HG03103 (cell line): ENCODE data around the gene OR4F15.
"Not testable (repeated sequence)": the region's sequence is repeated elsewhere in the genome, so short reads cannot be mapped to it uniquely, and the experiment has no call there.

Source experiments
- ATAC-seq: cut with Tn5 transposase; IDR thresholded peaks from one replicate; pipeline ENCODE4 v1.9.1; 2021; ENCODE audit warnings: low read depth; ENCODE audit not compliant: unreplicated experiment

The OR4F15 gene

DNA sequence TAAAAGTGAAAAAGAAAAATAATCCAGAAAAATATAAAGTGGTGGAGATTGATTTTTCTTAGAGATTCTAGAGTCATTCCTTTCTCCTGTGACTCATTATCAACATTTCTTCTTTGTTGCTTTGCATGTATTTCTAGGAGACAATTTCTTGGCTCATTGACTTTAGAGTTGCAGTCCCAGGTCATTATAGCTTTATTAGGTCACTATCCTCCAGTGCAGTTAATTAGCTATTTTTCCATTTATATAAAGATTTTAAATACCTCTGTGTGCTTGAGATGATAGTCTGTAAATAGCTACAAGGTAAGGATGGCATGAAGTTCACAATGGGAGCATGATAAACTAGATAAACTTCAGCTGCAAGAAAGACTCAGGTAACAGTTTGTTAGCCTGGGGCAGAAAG is at the start of gene OR4F15:
Gene OR4F15 (plus strand): TSS at position 301 of the 400 bp plus-strand sequence. CDS start 5,985 bp downstream, outside the sequence.
- no peak for ATAC-seq

- not testable (repeated sequence) for ATAC-seq
Measured at GRCh38 chr15:101764669-101765339, 47.2 kb upstream of the OR4F15 start.

DNA sequence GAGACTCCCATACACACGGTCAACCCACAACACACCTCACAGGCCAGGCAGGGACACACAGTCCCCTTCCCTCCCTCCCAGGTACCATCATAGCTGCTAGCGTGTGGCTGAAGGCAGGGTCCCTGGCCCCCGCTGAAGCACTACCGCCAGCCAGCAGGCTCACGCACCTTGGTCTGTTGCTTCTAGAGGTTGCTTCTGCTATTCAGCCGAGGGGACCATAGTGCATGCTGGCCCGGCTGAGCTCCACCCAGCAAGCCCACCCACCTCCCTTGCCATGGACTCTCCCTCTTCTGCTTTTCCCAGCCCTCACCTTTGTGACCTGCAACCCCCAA is 46.7 kb upstream of the OR4F15 start:
- not testable (repeated sequence) for ATAC-seq

GRCh38 chr15:101765772-101766456 is 46.1 kb upstream of the OR4F15 start:
- ATAC-seq: no peak

DNA sequence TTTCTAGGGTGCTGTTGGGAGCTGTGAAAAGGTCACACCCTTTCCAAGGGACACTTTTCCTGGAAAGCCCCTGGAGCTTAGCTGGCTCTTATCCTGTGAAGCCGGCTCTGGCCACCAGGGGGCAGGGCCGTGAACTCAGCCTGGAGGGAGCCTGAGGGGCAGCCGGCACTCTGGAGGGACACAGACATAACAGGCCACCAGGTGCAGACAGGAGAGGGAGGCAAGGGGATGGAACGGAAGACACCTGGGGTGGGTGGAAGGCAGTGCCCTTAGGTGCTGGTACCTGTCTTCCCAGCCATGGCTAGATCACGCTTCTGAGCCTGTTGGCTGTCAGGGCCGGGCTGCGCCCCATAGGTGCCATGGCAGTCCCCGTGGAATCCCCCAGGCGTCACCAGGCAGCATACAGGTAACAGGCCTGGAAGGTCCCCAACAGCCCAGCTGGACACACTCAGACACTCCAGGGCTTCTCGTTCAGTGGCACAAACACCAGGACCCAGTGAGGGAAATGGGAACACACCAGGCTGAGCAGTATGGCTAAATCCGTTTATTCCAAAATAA is 44.8 kb upstream of the OR4F15 start:
- ATAC-seq: not testable (repeated sequence)

DNA sequence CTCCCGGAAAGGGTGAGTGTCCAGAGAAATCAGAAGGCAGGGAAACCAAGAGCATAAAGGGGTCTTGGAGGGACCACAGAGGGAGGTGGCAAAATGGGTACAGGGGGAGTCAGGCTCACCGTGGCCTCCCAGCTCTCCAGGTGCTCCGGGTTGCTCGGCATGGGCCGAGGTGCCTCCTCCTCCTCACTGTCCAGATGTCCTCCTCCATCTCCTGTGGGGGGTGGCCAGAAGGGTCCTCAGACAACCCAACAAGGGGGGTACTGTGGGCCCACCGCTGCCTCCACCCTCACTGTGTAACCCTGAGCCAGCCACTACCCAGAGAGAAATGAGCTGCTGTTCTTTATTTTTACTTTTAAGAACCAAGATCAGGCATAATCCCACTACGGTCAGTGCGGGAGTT is 39.1 kb upstream of the OR4F15 start:
- no peak for ATAC-seq

- ATAC-seq: no peak
Measured at GRCh38 chr15:101773496-101774100, 38.4 kb upstream of the OR4F15 start.

GRCh38 chr15:101775136-101775535 is 36.9 kb upstream of the OR4F15 start:
- ATAC-seq: no peak

- not testable (repeated sequence) for ATAC-seq
Measured at GRCh38 chr15:101778576-101778975, 33.4 kb upstream of the OR4F15 start.

DNA sequence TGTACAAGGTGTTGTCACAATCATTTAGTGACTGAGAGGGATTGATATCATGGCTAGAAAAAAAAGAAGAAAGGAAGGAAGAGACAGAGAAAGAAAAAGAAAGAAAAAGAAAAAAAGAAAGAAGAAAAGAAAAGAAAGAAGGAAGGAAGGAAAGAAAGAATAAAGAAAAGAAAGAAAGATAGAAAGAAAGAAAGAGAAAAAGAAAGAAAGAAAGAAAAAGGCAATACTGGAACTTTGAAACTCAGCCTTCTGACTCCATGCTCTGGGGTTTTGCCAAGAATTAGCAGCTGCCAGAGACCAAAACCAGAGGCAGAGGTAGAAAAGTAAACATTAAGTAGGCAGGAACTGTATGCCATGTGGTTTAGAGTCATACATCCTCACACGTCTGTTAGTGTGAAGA is 31.8 kb upstream of the OR4F15 start:
- not testable (repeated sequence) for ATAC-seq

GRCh38 chr15:101781928-101782327 is 30.1 kb upstream of the OR4F15 start:
- ATAC-seq: no peak

GRCh38 chr15:101784644-101785043 is 27.4 kb upstream of the OR4F15 start:
- no peak for ATAC-seq

DNA sequence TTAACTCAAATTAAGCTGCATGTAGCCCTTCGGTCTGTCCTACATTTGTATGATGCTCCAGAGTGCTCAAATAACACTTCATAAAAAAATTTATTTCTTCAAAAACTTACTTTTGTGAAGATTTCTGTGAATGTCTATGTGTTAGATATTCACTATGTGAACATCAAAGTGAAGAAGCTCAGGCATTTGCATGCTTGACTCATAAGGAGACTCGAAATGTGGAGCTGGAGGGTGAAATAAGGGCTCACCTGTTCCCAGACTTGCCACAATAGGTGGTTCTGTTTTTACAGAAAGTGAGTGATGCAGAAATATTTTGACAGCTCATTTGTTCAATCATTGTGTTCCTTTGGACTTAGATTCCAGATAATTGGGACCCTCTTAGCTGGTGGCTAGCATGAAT is 25.6 kb upstream of the OR4F15 start:
- not testable (repeated sequence) for ATAC-seq

DNA sequence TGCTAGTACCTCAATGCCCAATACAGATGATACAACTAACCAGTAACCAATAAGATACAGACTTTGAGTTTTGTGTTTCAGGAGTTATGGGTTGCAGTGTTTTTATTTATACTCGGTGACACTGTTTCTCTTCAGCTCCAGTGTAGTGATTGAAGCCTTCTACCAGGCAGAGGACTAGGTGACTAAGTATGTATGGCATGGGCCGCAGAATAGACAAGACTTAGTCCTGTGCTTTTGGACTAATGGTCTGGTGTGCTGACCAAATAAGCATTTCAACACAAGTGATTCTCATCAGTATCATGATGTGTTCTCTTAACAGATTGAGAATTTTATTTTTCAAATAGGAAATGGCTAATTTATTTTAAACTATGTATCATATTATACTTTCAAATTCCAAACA is 24.0 kb upstream of the OR4F15 start:
- not testable (repeated sequence) for ATAC-seq

DNA sequence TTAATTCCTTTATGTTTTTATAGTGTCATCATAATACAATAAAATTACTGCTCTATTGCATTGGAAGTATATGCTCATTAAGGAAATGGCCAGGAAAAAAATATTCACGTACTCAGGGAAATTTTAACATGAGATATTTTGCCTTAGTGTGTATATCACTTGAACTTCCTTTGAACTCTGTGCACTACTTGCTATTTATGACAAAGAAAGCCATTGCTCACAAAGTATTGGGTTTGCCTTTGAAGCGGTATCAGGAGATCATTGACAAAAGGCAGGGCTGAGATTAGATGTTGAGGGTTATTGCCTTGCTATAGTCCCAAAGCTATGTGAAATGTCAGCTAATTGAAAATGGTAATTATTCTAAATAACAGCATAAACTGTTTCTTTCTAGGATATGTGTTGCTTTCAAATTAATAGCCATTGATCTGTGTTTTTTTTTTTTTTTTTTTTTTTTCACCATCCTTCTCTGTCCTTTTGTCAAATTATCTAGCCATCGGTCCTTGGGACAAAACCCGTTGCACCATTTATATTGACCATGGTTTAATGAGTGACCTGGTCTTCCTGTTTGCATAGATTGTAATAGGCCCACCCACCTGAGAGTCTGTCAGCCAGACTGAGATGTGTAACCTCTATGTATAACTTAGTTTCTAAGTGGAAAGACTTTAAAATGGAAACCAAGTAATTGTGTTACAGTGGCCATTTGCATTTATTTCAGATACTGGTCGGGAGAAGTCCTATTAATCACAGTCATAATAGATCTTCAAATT is 23.3 kb upstream of the OR4F15 start:
- not testable (repeated sequence) for ATAC-seq

- ATAC-seq: not testable (repeated sequence)
Measured at GRCh38 chr15:101790748-101791147, 21.3 kb upstream of the OR4F15 start.

GRCh38 chr15:101793981-101794380 is 18.0 kb upstream of the OR4F15 start:
- ATAC-seq: not testable (repeated sequence)

DNA sequence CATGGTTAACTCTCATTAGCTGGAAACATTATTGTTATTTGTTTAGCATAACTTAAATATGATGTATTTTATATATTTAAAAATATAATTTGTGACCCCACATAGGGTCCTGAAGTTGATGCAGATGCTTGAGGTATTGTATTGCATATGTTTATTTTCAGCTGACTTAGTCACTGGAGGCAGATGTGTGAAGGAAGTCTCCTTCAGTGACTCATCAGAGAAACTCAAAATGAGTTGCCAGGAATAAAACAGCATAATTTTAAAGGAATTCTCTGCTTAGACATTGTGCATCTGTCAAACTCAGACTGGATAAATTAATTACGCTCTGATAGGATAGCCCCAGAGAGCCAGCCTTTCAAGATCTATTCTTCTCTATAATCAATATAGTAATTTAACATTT is 16.5 kb upstream of the OR4F15 start:
- no peak for ATAC-seq

- ATAC-seq: no peak
Measured at GRCh38 chr15:101799665-101800064, 12.3 kb upstream of the OR4F15 start.

DNA sequence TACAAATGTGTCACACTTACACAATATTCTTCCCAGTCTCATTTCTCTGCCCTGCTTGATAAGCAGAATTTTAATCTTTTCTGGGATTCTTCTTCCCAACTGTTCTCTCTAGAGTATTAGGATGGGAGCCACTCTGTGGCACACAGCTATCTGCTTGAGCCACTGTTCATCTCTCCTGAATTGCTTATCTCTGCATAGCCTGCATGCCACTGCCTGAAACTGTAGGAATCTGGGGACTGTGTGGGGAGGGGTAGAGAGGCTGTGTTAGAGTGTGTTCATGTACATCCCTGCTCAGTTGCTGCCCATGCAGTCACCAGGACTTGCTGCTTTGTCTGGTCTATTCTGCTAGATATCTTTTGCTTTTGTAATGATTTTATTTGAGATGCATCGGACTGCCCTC is 11.0 kb upstream of the OR4F15 start:
- ATAC-seq: no peak

- no peak for ATAC-seq
Measured at GRCh38 chr15:101803209-101803608, 8.8 kb upstream of the OR4F15 start, which contains the start of gene OR4F6. Gene OR4F6 (plus strand): TSS chr15:101803509. CDS start chr15:101805720, 2,211 bp downstream.
